AG04450 (cell line): ENCODE measurements around the gene MCM6. TPM values are rescaled to one million over a fixed set of nuclear protein-coding genes. Genes with fewer than 3 reads are reported as not detected.

Experiments
- CTCF ChIA-PET: fragments of 300-600, 350-600 bp; formaldehyde crosslinking; extraction: SDS; loops from one replicate; lab custom pipeline; 2022; ENCODE audit warnings: antibody characterized with exemption, inconsistent platforms; lab: Charles Lee
- POLR2A ChIA-PET: fragments of 350-600 bp; formaldehyde crosslinking; extraction: SDS; loops from one replicate; lab custom pipeline; 2021; ENCODE audit warnings: antibody characterized with exemption, inconsistent platforms; lab: Yijun Ruan, JAX
- DNase-seq: peaks from one replicate; pipeline ENCODE4 v3.0.0-alpha.2; 2011; ENCODE audit warnings: low read depth, low spot score
- H3K27ac ChIP-seq: one replicate; pipeline ENCODE4 v1.5.1; 2012; ENCODE audit warnings: low read depth, low read length, control low read depth
- H3K27me3 ChIP-seq: one replicate; pipeline ENCODE4 v1.6.0; 2012; ENCODE audit warnings: low read length; ENCODE audit not compliant: control insufficient read depth, insufficient read depth
- H3K4me3 ChIP-seq: 2 replicates; pipeline ENCODE4 v1.5.1; 2011; ENCODE audit warnings: mild to moderate bottlenecking, low read depth, low read length, control low read depth
- H3K9me3 ChIP-seq: 2 replicates; pipeline ENCODE4 v1.5.1; 2012; ENCODE audit warnings: low read length; ENCODE audit not compliant: control insufficient read depth, insufficient read depth
- CTCF ChIP-seq: IDR thresholded peaks from 2 replicates; pipeline ENCODE4 v1.5.1; 2011; ENCODE audit warnings: low read depth, low read length, control low read depth, inconsistent platforms
- polyA plus RNA-seq: library from polyadenylated mRNA; depleted of rRNA; stranded (reverse); fragments of >200 nt; gene quantifications from 2 replicates; pipeline ENCODE4 v1.2.3, GENCODE V29; 2011

Gene MCM6
- polyA plus RNA-seq, 1 experiment: 27.3 TPM

GRCh38 chr2:135821190-135821589 lies 55.1 kb downstream of the MCM6 start:
- ChIA-PET CTCF (no interaction called here), POLR2A (no interaction called here)
- Histone ChIP-seq H3K27me3 (no peaks in the 10 kb centered on the region), H3K9me3 (peaks cover 12% of the 10 kb centered on the region), H3K27ac (no peak overlapping the region), H3K4me3 (no peak overlapping the region)
- no peak for DNase-seq
- no peak for TF ChIP-seq CTCF

GRCh38 chr2:135820003-135820618 lies 56.1 kb downstream of the MCM6 start:
- no peak overlapping the region; the same call in 1 of the 2 replicates for H3K4me3 ChIP-seq
- DNase-seq: peak; percentile 20
- no peak for TF ChIP-seq CTCF
- ChIA-PET POLR2A (interaction anchor here (0.5 kb wide), 1 partner anchor 39 kb away, joined by 5 read pairs; no protein-coding TSS in a partner anchor), CTCF (no interaction called here)
- H3K27me3 ChIP-seq: no peaks in the 10 kb centered on the region
- H3K9me3 ChIP-seq: peaks cover 12% of the 10 kb centered on the region
- H3K27ac ChIP-seq: peak overlapping the region; percentile 54

- H3K27ac ChIP-seq: peak overlapping the region; percentile 54
- no peak for DNase-seq
- TF ChIP-seq CTCF: peak; percentile 55
- ChIA-PET CTCF (interaction anchor here (0.6 to 1.7 kb wide), 2 partner anchors 22 to 346 kb away, joined by 3 to 8 read pairs; no protein-coding TSS in a partner anchor), POLR2A (no interaction called here)
- H3K4me3 ChIP-seq: no peak overlapping the region
- H3K9me3 ChIP-seq: peaks cover 12% of the 10 kb centered on the region
- no peaks in the 10 kb centered on the region for H3K27me3 ChIP-seq
Observed at GRCh38 chr2:135818937-135819610, 57.2 kb downstream of the MCM6 start.

GRCh38 chr2:135817951-135818350 lies 58.3 kb downstream of the MCM6 start:
- POLR2A ChIA-PET: no interaction called here
- CTCF ChIA-PET: interaction anchor here (1.7 kb wide), 1 partner anchor 21 kb away, joined by 8 read pairs; no protein-coding TSS in a partner anchor
- H3K27ac ChIP-seq: no peak overlapping the region
- H3K27me3 ChIP-seq: no peaks in the 10 kb centered on the region
- peaks cover 4% of the 10 kb centered on the region for H3K9me3 ChIP-seq
- DNase-seq: no peak
- no peak for TF ChIP-seq CTCF
- H3K4me3 ChIP-seq: no peak overlapping the region

- Histone ChIP-seq H3K27ac (no peak overlapping the region), H3K9me3 (no peaks in the 10 kb centered on the region; the same call in 1 of the 2 replicates), H3K27me3 (no peaks in the 10 kb centered on the region), H3K4me3 (no peak overlapping the region)
- POLR2A ChIA-PET: no interaction called here
- CTCF ChIA-PET: no interaction called here
- no peak for DNase-seq
- no peak for TF ChIP-seq CTCF
Observed at GRCh38 chr2:135817466-135817865, 58.8 kb downstream of the MCM6 start.
